ENCODE data around the gene KCNE3.

KCNE3 gene

GRCh38 chr11:74476536-74476935, 9.2 kb upstream of the KCNE3 start:
- Histone ChIP-seq H3K27me3 (ENCODE audit: insufficient read depth, low read depth, severe bottlenecking) (no peaks in the 10 kb centered on the region), H3K9me3 (ENCODE audit: severe bottlenecking) (no peaks in the 10 kb centered on the region), H3K36me3 (no peaks in the 10 kb centered on the region), H3K27ac (no peak overlapping the region), H3K4me3 (ENCODE audit: low read depth, low read length) (no peak overlapping the region)
- no peak for DNase-seq
- TF ChIP-seq, protein P1, sequence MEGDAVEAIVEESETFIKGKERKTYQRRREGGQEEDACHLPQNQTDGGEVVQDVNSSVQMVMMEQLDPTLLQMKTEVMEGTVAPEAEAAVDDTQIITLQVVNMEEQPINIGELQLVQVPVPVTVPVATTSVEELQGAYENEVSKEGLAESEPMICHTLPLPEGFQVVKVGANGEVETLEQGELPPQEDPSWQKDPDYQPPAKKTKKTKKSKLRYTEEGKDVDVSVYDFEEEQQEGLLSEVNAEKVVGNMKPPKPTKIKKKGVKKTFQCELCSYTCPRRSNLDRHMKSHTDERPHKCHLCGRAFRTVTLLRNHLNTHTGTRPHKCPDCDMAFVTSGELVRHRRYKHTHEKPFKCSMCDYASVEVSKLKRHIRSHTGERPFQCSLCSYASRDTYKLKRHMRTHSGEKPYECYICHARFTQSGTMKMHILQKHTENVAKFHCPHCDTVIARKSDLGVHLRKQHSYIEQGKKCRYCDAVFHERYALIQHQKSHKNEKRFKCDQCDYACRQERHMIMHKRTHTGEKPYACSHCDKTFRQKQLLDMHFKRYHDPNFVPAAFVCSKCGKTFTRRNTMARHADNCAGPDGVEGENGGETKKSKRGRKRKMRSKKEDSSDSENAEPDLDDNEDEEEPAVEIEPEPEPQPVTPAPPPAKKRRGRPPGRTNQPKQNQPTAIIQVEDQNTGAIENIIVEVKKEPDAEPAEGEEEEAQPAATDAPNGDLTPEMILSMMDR (IDR thresholded peaks at IDR 0.05; ENCODE audit: low read depth, low read length): no peak

DNA sequence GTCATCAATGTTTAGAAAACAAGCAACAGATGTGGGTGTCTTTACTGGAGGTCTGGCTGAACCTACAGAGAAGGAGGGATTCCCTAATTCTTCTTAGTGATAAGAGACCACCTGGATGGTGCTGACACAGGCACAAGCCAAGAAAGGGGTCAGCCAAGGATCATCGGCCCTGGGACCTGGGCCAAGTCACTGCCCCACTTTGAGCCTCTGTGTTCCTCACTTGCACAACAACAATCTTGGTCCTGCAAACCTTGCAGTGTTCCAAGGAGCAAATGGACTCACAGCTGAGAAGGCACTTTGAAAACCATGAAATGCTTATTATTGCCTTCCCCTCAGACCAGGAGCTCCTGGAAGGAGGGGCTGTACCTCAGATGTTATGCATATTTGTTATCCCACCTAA, 7.0 kb upstream of the KCNE3 start:
- no peaks in the 10 kb centered on the region for H3K9me3 ChIP-seq (ENCODE audit: severe bottlenecking)
- no peak overlapping the region for H3K27ac ChIP-seq
- H3K4me3 ChIP-seq (ENCODE audit: low read depth, low read length): no peak overlapping the region
- TF ChIP-seq, protein P1 (IDR thresholded peaks at IDR 0.05; ENCODE audit: low read depth, low read length): no peak
- no peaks in the 10 kb centered on the region for H3K36me3 ChIP-seq
- H3K27me3 ChIP-seq (ENCODE audit: insufficient read depth, low read depth, severe bottlenecking): no peaks in the 10 kb centered on the region
- DNase-seq: no peak

- Histone ChIP-seq H3K9me3 (ENCODE audit: severe bottlenecking) (no peaks in the 10 kb centered on the region), H3K4me3 (ENCODE audit: low read depth, low read length) (no peak overlapping the region), H3K27me3 (ENCODE audit: insufficient read depth, low read depth, severe bottlenecking) (no peaks in the 10 kb centered on the region), H3K27ac (no peak overlapping the region), H3K36me3 (no peaks in the 10 kb centered on the region)
- TF ChIP-seq, protein P1 (IDR thresholded peaks at IDR 0.05; ENCODE audit: low read depth, low read length): no peak
- DNase-seq: no peak
These were observed 6.2 kb upstream of the KCNE3 start for GRCh38 chr11:74473382-74474173.

GRCh38 chr11:74471668-74472429, 4.5 kb upstream of the KCNE3 start:
- H3K4me3 ChIP-seq (ENCODE audit: low read depth, low read length): no peak overlapping the region
- DNase-seq: no peak
- no peak overlapping the region for H3K27ac ChIP-seq
- no peaks in the 10 kb centered on the region for H3K27me3 ChIP-seq (ENCODE audit: insufficient read depth, low read depth, severe bottlenecking)
- H3K36me3 ChIP-seq: no peaks in the 10 kb centered on the region
- TF ChIP-seq, protein P1 (IDR thresholded peaks at IDR 0.05; ENCODE audit: low read depth, low read length): no peak
- no peaks in the 10 kb centered on the region for H3K9me3 ChIP-seq (ENCODE audit: severe bottlenecking)

GRCh38 chr11:74471037-74471436, 3.7 kb upstream of the KCNE3 start:
- no peaks in the 10 kb centered on the region for H3K27me3 ChIP-seq (ENCODE audit: insufficient read depth, low read depth, severe bottlenecking)
- no peak for DNase-seq
- no peaks in the 10 kb centered on the region for H3K36me3 ChIP-seq
- H3K4me3 ChIP-seq (ENCODE audit: low read depth, low read length): no peak overlapping the region
- TF ChIP-seq, protein P1 (IDR thresholded peaks at IDR 0.05; ENCODE audit: low read depth, low read length): no peak
- no peak overlapping the region for H3K27ac ChIP-seq
- H3K9me3 ChIP-seq (ENCODE audit: severe bottlenecking): no peaks in the 10 kb centered on the region

Measured in WERI-Rb-1 (cell line).